ENCODE results near the gene ZFR.

Gene ZFR

GRCh38 chr5:32444431-32445286 lies at the start of gene ZFR:
TSS of gene ZFR (minus strand) at chr5:32444740. CDS start at chr5:32444658, 82 bp downstream.
- Mint-ChIP-seq H3K4me3 (peak within 1 kb of the TSS; percentile 89 to 93), H3K27ac (peak within 1 kb of the TSS; percentile 96 to 99), H3K4me1 (peaks cover 21% of the 10 kb centered on the region), H3K27me3 (no peaks in the 10 kb centered on the region), H3K9me3 (no peaks in the 10 kb centered on the region)
- peak; percentile 92 for ATAC-seq
- DNase-seq: peak; percentile 93 to 95

- no peaks in the 10 kb centered on the region for H3K27me3 Mint-ChIP-seq
- no peak overlapping the region for H3K4me3 Mint-ChIP-seq
- ATAC-seq: no peak
- no peaks in the 10 kb centered on the region for H3K9me3 Mint-ChIP-seq
- H3K4me1 Mint-ChIP-seq: no peaks in the 10 kb centered on the region
- no peak overlapping the region for H3K27ac Mint-ChIP-seq
- no peak for DNase-seq
Measured at GRCh38 chr5:32490972-32491557, 46.5 kb upstream of the ZFR start.

- peak; percentile 64 for ATAC-seq
- no peak overlapping the region for H3K27ac Mint-ChIP-seq
- H3K9me3 Mint-ChIP-seq: no peaks in the 10 kb centered on the region
Measured at GRCh38 chr5:32489791-32490562, 45.4 kb upstream of the ZFR start.

GRCh38 chr5:32487424-32487823 lies 42.9 kb upstream of the ZFR start:
- no peak overlapping the region for H3K4me3 Mint-ChIP-seq
- ATAC-seq: no peak
- no peak for DNase-seq

More at GRCh38 chr5:32489791-32490562, 45.4 kb upstream of the ZFR start:
- Mint-ChIP-seq H3K4me3 (no peak overlapping the region), H3K4me1 (no peaks in the 10 kb centered on the region), H3K27me3 (no peaks in the 10 kb centered on the region)
- DNase-seq: peak; percentile 48 to 49

GRCh38 chr5:32487008-32487407 lies 42.5 kb upstream of the ZFR start:
- DNase-seq (no peak), ATAC-seq (no peak)
- Mint-ChIP-seq H3K27ac (no peak overlapping the region), H3K27me3 (no peaks in the 10 kb centered on the region), H3K4me3 (no peak overlapping the region), H3K9me3 (no peaks in the 10 kb centered on the region), H3K4me1 (no peaks in the 10 kb centered on the region)

More at GRCh38 chr5:32487424-32487823, 42.9 kb upstream of the ZFR start:
- Mint-ChIP-seq H3K27ac (no peak overlapping the region), H3K9me3 (no peaks in the 10 kb centered on the region), H3K4me1 (no peaks in the 10 kb centered on the region), H3K27me3 (no peaks in the 10 kb centered on the region)

GRCh38 chr5:32482193-32482592 lies 37.7 kb upstream of the ZFR start:
- DNase-seq (no peak), ATAC-seq (no peak)
- Mint-ChIP-seq H3K9me3 (no peaks in the 10 kb centered on the region), H3K27ac (no peak overlapping the region), H3K27me3 (no peaks in the 10 kb centered on the region), H3K4me3 (no peak overlapping the region), H3K4me1 (no peaks in the 10 kb centered on the region)

- ATAC-seq (no peak), DNase-seq (no peak)
- H3K4me1 Mint-ChIP-seq: no peaks in the 10 kb centered on the region
- H3K27me3 Mint-ChIP-seq: no peaks in the 10 kb centered on the region
- H3K27ac Mint-ChIP-seq: no peak overlapping the region
- no peaks in the 10 kb centered on the region for H3K9me3 Mint-ChIP-seq
- H3K4me3 Mint-ChIP-seq: no peak overlapping the region
Measured at GRCh38 chr5:32479096-32479495, 34.6 kb upstream of the ZFR start.

GRCh38 chr5:32476891-32477290 lies 32.4 kb upstream of the ZFR start:
- Mint-ChIP-seq H3K4me1 (no peaks in the 10 kb centered on the region), H3K9me3 (no peaks in the 10 kb centered on the region), H3K27ac (no peak overlapping the region), H3K27me3 (no peaks in the 10 kb centered on the region), H3K4me3 (no peak overlapping the region)
- ATAC-seq: no peak
- DNase-seq: no peak

GRCh38 chr5:32475334-32476097 lies 31.0 kb upstream of the ZFR start:
- H3K4me3 Mint-ChIP-seq: no peak overlapping the region
- H3K4me1 Mint-ChIP-seq: no peaks in the 10 kb centered on the region
- DNase-seq (no peak), ATAC-seq (no peak)
- H3K27me3 Mint-ChIP-seq: no peaks in the 10 kb centered on the region
- no peak overlapping the region for H3K27ac Mint-ChIP-seq
- H3K9me3 Mint-ChIP-seq: no peaks in the 10 kb centered on the region

GRCh38 chr5:32474209-32474854 lies 29.8 kb upstream of the ZFR start:
- no peak for ATAC-seq
- Mint-ChIP-seq H3K9me3 (no peaks in the 10 kb centered on the region), H3K4me1 (no peaks in the 10 kb centered on the region), H3K27ac (peak overlapping the region in 1 of 2 donors; percentile 63), H3K4me3 (no peak overlapping the region), H3K27me3 (no peaks in the 10 kb centered on the region)
- DNase-seq: no peak

- Mint-ChIP-seq H3K27me3 (no peaks in the 10 kb centered on the region), H3K4me1 (no peaks in the 10 kb centered on the region), H3K27ac (no peak overlapping the region), H3K4me3 (no peak overlapping the region), H3K9me3 (no peaks in the 10 kb centered on the region)
- DNase-seq (no peak), ATAC-seq (no peak)
Measured at GRCh38 chr5:32473072-32473471, 28.5 kb upstream of the ZFR start.

- H3K4me3 Mint-ChIP-seq: no peak overlapping the region
Measured at GRCh38 chr5:32471784-32472183, 27.2 kb upstream of the ZFR start.

GRCh38 chr5:32465076-32465475 lies 20.5 kb upstream of the ZFR start:
- no peak for ATAC-seq
- Mint-ChIP-seq H3K27me3 (no peaks in the 10 kb centered on the region), H3K4me3 (no peak overlapping the region), H3K27ac (no peak overlapping the region), H3K4me1 (peaks cover 13% of the 10 kb centered on the region), H3K9me3 (no peaks in the 10 kb centered on the region)
- DNase-seq: no peak

More at GRCh38 chr5:32471784-32472183, 27.2 kb upstream of the ZFR start:
- ATAC-seq (no peak), DNase-seq (no peak)
- Mint-ChIP-seq H3K4me1 (no peaks in the 10 kb centered on the region), H3K9me3 (no peaks in the 10 kb centered on the region), H3K27ac (no peak overlapping the region), H3K27me3 (no peaks in the 10 kb centered on the region)

GRCh38 chr5:32462618-32463017 lies 18.1 kb upstream of the ZFR start:
- peak overlapping the region in 1 of 2 donors; percentile 64 for H3K27ac Mint-ChIP-seq
- H3K4me1 Mint-ChIP-seq: peaks cover 13% of the 10 kb centered on the region
- ATAC-seq (peak; percentile 90), DNase-seq (peak; percentile 4 to 18)
- no peaks in the 10 kb centered on the region for H3K9me3 Mint-ChIP-seq
- H3K4me3 Mint-ChIP-seq: no peak overlapping the region
- H3K27me3 Mint-ChIP-seq: no peaks in the 10 kb centered on the region

Measured in stimulated activated naive CD8-positive, alpha-beta T cell treated with anti-CD3 and anti-CD28 coated beads, Interleukin-15, amount 100 ng/mL, for 72 hours (primary cell).